ENCODE data around the gene CPED1. TPM values are rescaled to one million over a fixed set of nuclear protein-coding genes. Genes with fewer than 3 reads are reported as not detected.
A peak's percentile ranks its signal among the peaks of the same experiment; 100 is the strongest.

CPED1 gene
- total and polyA plus RNA-seq, 2 donors (not counting 1 experiment from before 2014, with no cell fraction given): 70.2 to 196 TPM

GRCh38 chr7:121023683-121024511 lies 35.4 kb downstream of the CPED1 start:
- Histone ChIP-seq H3K4me2 (ENCODE audit: extremely low read depth, insufficient read depth, low read length) (peak overlapping the region; percentile 79), H3K79me2 (ENCODE audit: control insufficient read depth, insufficient read depth, low read length) (peaks cover 23% of the 10 kb centered on the region), H3K4me3 (replicated peaks in 1 of 4; ENCODE audit: control extremely low read depth in 1 of 4, insufficient read depth in 1 of 4, low read depth in 3 of 4, low read length in 4 of 4) (peak overlapping the region in 2 of 4 experiments; percentile 27 to 45), H2AFZ (ENCODE audit: low read length) (no peak overlapping the region), H3K27ac (ENCODE audit: insufficient read depth, low read length) (peak overlapping the region; percentile 34), H4K20me1 (ENCODE audit: control insufficient read depth, extremely low read depth, insufficient read depth, low read length) (no peaks in the 10 kb centered on the region), H3K9ac (ENCODE audit: insufficient read depth, low read length) (no peak overlapping the region), H3K36me3 (ENCODE audit: control insufficient read depth, insufficient read depth, low read length) (no peaks in the 10 kb centered on the region), H3K27me3 (ENCODE audit: control insufficient read depth, insufficient read depth, low read length) (no peaks in the 10 kb centered on the region), H3K4me1 (ENCODE audit: control insufficient read depth, extremely low read depth, insufficient read depth, low read length) (peaks cover 16% of the 10 kb centered on the region), H3K9me3 (ENCODE audit: control insufficient read depth, insufficient read depth, low read depth, low read length) (no peaks in the 10 kb centered on the region)
- DNase-seq (ENCODE audit: low read depth in 2 of 2): peak in 1 of 2 donors; percentile 71
- TF ChIP-seq CTCF (conservative IDR thresholded peaks at IDR 0.05 in 1 of 2, IDR thresholded peaks at IDR 0.05 in 1 of 2; ENCODE audit: low read depth in 1 of 2, low read length in 2 of 2): no peak
- no peak for TF ChIP-seq EZH2 (IDR thresholded peaks at IDR 0.05; ENCODE audit: low read length, missing control alignments)

DNA sequence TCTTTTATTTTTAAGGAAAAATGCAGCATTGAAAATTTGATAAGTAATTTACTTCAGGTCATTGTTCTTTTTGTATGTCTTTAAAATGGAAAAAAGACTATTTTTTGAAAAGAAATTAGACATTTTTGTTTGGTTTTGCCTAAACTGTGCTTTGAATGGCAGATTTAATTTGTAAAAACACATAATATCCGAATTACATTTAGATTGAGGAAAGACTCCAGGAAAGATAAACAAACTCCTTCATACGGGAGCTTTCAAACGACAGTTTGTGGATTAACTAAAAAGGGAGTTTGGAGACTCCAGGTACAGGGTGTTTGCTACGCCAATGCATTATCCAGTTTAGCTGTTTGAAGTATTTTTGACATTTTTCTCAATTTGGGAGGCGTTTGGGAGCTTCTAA lies 36.1 kb downstream of the CPED1 start:
- peak overlapping the region; percentile 34 for H3K27ac ChIP-seq (ENCODE audit: insufficient read depth, low read length)
- H2AFZ ChIP-seq (ENCODE audit: low read length): no peak overlapping the region
- DNase-seq (ENCODE audit: low read depth in 2 of 2): no peak
- H3K4me3 ChIP-seq (replicated peaks in 1 of 4; ENCODE audit: control extremely low read depth in 1 of 4, insufficient read depth in 1 of 4, low read depth in 3 of 4, low read length in 4 of 4): peak overlapping the region in 2 of 4 experiments; percentile 6 to 45
- H4K20me1 ChIP-seq (ENCODE audit: control insufficient read depth, extremely low read depth, insufficient read depth, low read length): no peaks in the 10 kb centered on the region
- no peaks in the 10 kb centered on the region for H3K27me3 ChIP-seq (ENCODE audit: control insufficient read depth, insufficient read depth, low read length)
- H3K4me2 ChIP-seq (ENCODE audit: extremely low read depth, insufficient read depth, low read length): peak overlapping the region; percentile 79
- no peak overlapping the region for H3K9ac ChIP-seq (ENCODE audit: insufficient read depth, low read length)
- no peak for TF ChIP-seq CTCF (conservative IDR thresholded peaks at IDR 0.05 in 1 of 2, IDR thresholded peaks at IDR 0.05 in 1 of 2; ENCODE audit: low read depth in 1 of 2, low read length in 2 of 2)
- no peak for TF ChIP-seq EZH2 (IDR thresholded peaks at IDR 0.05; ENCODE audit: low read length, missing control alignments)
- peaks cover 27% of the 10 kb centered on the region for H3K79me2 ChIP-seq (ENCODE audit: control insufficient read depth, insufficient read depth, low read length)
- H3K9me3 ChIP-seq (ENCODE audit: control insufficient read depth, insufficient read depth, low read depth, low read length): no peaks in the 10 kb centered on the region
- no peaks in the 10 kb centered on the region for H3K36me3 ChIP-seq (ENCODE audit: control insufficient read depth, insufficient read depth, low read length)
- peaks cover 16% of the 10 kb centered on the region for H3K4me1 ChIP-seq (ENCODE audit: control insufficient read depth, extremely low read depth, insufficient read depth, low read length)

GRCh38 chr7:121026159-121026558 lies 37.6 kb downstream of the CPED1 start:
- Histone ChIP-seq H4K20me1 (ENCODE audit: control insufficient read depth, extremely low read depth, insufficient read depth, low read length) (no peaks in the 10 kb centered on the region), H3K9ac (ENCODE audit: insufficient read depth, low read length) (no peak overlapping the region), H2AFZ (ENCODE audit: low read length) (no peak overlapping the region), H3K9me3 (ENCODE audit: control insufficient read depth, insufficient read depth, low read depth, low read length) (no peaks in the 10 kb centered on the region), H3K4me2 (ENCODE audit: extremely low read depth, insufficient read depth, low read length) (peak overlapping the region; percentile 7), H3K4me1 (ENCODE audit: control insufficient read depth, extremely low read depth, insufficient read depth, low read length) (peaks cover 7% of the 10 kb centered on the region), H3K79me2 (ENCODE audit: control insufficient read depth, insufficient read depth, low read length) (peaks cover 34% of the 10 kb centered on the region), H3K27me3 (ENCODE audit: control insufficient read depth, insufficient read depth, low read length) (no peaks in the 10 kb centered on the region), H3K27ac (ENCODE audit: insufficient read depth, low read length) (no peak overlapping the region), H3K4me3 (replicated peaks in 1 of 4; ENCODE audit: control extremely low read depth in 1 of 4, insufficient read depth in 1 of 4, low read depth in 3 of 4, low read length in 4 of 4) (no peak overlapping the region), H3K36me3 (ENCODE audit: control insufficient read depth, insufficient read depth, low read length) (no peaks in the 10 kb centered on the region)
- no peak for DNase-seq (ENCODE audit: low read depth in 2 of 2)
- TF ChIP-seq EZH2 (IDR thresholded peaks at IDR 0.05; ENCODE audit: low read length, missing control alignments): no peak
- no peak for TF ChIP-seq CTCF (conservative IDR thresholded peaks at IDR 0.05 in 1 of 2, IDR thresholded peaks at IDR 0.05 in 1 of 2; ENCODE audit: low read depth in 1 of 2, low read length in 2 of 2)

Data from fibroblast of lung (primary cell).